ENCODE results near the gene SRMS. TPM values are rescaled to one million over a fixed set of nuclear protein-coding genes. Genes with fewer than 3 reads are reported as not detected.

Gene SRMS
- total and polyA plus RNA-seq, 2 of the 13 experiments (the other 11 are each of a cell fraction or from before 2014, with no cell fraction given), result not detected

- TF ChIP-seq CEBPB (IDR thresholded peaks at IDR 0.05; ENCODE audit: borderline replicate concordance, low read depth, low read length) (no peak), ZNF674 (CRISPR knock-in tag; IDR thresholded peaks at IDR 0.05; ENCODE audit: low read depth) (no peak), ZNF883 (CRISPR knock-in tag; IDR thresholded peaks at IDR 0.05; ENCODE audit: not compliant biosample characterization) (peak; percentile 46), ZBTB33 (CRISPR knock-in tag; IDR thresholded peaks at IDR 0.05) (peak; percentile 80), ARNT2 (CRISPR knock-in tag; IDR thresholded peaks at IDR 0.05; ENCODE audit: low read depth) (no peak), ZBTB38 (CRISPR knock-in tag; IDR thresholded peaks at IDR 0.05) (peak; percentile 75; the same call in 1 of the 2 replicates), NBN (conservative IDR thresholded peaks at IDR 0.05) (no peak), FOXP1 (IDR thresholded peaks at IDR 0.05) (no peak), FOXP1 (CRISPR knock-in tag; IDR thresholded peaks at IDR 0.05) (peak; percentile 60), ZNF24 (IDR thresholded peaks at IDR 0.05) (no peak), ZNF292 (CRISPR knock-in tag; IDR thresholded peaks at IDR 0.05; ENCODE audit: borderline replicate concordance, low read depth) (no peak), ZNF672 (CRISPR knock-in tag; IDR thresholded peaks at IDR 0.05) (no peak)
- TF ChIP-seq, protein P1, sequence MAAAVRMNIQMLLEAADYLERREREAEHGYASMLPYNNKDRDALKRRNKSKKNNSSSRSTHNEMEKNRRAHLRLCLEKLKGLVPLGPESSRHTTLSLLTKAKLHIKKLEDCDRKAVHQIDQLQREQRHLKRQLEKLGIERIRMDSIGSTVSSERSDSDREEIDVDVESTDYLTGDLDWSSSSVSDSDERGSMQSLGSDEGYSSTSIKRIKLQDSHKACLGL (CRISPR knock-in tag; IDR thresholded peaks at IDR 0.05), result no peak
- TF ChIP-seq, protein P2, sequence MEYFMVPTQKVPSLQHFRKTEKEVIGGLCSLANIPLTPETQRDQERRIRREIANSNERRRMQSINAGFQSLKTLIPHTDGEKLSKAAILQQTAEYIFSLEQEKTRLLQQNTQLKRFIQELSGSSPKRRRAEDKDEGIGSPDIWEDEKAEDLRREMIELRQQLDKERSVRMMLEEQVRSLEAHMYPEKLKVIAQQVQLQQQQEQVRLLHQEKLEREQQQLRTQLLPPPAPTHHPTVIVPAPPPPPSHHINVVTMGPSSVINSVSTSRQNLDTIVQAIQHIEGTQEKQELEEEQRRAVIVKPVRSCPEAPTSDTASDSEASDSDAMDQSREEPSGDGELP (IDR thresholded peaks at IDR 0.05; ENCODE audit: borderline replicate concordance, low read depth), result peak; percentile 79
- TF ChIP-seq, protein P3, sequence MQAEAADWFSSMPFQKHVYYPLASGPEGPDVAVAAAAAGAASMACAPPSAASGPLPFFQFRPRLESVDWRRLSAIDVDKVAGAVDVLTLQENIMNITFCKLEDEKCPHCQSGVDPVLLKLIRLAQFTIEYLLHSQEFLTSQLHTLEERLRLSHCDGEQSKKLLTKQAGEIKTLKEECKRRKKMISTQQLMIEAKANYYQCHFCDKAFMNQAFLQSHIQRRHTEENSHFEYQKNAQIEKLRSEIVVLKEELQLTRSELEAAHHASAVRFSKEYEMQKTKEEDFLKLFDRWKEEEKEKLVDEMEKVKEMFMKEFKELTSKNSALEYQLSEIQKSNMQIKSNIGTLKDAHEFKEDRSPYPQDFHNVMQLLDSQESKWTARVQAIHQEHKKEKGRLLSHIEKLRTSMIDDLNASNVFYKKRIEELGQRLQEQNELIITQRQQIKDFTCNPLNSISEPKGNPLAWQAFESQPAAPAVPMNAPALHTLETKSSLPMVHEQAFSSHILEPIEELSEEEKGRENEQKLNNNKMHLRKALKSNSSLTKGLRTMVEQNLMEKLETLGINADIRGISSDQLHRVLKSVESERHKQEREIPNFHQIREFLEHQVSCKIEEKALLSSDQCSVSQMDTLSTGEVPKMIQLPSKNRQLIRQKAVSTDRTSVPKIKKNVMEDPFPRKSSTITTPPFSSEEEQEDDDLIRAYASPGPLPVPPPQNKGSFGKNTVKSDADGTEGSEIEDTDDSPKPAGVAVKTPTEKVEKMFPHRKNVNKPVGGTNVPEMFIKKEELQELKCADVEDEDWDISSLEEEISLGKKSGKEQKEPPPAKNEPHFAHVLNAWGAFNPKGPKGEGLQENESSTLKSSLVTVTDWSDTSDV (CRISPR knock-in tag; IDR thresholded peaks at IDR 0.05), result no peak
These were observed 40.4 kb upstream of the SRMS start (continued) for GRCh38 chr20:63587776-63588591.
